GM21447 (cell line): ENCODE data around the gene SPATA1.

ENCODE experiments used
- ATAC-seq: cut with Tn5 transposase; IDR thresholded peaks from one replicate; pipeline ENCODE4 v1.9.1; 2021; ENCODE audit not compliant: unreplicated experiment

Gene SPATA1

DNA sequence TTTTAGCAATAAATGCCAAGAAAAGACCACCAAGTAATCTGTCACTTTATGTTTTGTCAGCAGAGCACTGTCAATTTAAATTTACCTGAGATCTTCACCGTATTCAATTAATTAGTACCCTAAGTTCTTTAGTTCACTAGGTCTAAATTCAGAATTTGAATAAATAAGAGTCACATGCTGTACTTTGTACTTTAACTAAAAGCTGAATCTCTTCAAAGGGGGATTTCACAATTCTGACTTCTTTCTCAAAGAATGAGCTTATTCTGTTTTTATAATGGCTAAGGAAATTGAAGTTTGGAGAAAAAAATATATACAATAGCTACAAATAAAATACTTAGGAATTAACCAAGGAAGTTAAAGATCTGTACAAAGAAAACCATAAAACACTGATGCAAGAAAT lies 2.3 kb downstream of the SPATA1 start:
- no peak for ATAC-seq

DNA sequence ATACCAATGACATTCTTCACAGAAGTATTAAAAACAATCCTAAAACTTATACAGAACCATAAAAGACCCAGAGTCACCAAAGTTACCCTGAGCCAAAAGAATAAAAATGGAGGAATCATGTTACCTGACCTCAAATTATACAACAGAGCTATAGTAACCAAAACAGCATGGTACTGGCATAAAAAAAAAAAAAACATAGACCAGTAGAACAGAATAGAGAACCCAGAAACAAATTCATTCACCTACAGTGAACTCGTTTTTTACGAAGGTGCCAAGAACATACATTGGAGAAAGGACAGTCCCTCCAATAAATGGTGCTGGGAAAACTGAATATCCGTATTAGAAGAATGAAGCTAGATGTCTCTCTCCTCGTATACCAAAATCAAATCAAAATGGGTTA lies 2.8 kb downstream of the SPATA1 start:
- no peak for ATAC-seq

DNA sequence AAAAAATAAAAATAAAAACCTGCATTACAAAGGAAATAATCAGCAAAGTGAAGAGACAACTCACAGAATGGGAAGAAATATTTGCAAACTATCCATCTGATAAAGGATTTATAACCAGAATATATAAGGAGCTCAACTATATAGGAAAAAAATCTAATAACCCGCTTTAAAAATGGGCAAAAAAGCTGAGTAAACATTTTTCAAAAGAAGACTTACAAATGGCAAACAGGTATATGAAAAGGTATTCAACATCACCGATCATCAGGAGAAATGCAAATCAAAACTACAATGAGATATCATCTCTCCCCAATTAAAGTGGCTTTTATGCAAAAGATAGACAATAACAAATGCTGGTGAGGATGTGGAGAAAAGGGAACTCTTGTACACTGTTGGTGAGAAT lies 4.0 kb downstream of the SPATA1 start:
- ATAC-seq = no peak

DNA sequence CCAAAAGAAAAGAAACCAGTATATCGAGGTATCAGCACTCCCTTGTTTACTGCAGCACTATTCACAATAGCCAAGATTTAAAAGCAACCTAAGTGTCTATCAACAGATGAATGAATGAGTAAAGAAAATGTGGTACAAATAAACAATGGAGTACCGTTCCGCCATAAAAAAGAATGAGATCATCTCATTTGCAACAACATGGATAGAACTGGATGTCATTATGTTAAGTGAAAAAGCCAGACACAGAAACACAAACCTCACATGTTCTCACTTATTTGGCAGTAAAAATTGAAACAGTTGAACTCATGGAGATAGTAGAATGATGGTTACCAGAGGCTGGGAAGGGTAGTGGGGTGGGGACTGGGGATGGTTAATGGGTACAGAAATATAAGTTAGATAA lies 4.5 kb downstream of the SPATA1 start:
- ATAC-seq = no peak

DNA sequence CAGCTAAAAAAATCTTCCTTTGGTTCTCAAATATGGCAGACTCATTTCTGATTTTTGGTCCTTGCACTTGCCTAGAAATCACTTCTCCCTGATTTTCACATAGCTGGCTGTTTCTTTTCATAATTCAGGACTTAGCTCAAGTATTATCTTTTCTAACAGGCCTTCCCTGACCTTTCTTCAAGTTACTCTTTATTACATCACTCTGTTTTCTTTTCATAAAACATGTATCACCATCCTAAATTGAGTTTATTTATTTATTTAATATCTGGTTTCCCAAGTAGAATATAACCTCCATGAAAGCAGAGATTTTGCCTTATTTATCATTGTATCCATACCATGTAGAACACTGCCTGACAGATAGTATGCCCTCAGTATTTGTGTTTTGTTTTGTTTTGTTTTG lies 18.4 kb downstream of the SPATA1 start:
- ATAC-seq = no peak

DNA sequence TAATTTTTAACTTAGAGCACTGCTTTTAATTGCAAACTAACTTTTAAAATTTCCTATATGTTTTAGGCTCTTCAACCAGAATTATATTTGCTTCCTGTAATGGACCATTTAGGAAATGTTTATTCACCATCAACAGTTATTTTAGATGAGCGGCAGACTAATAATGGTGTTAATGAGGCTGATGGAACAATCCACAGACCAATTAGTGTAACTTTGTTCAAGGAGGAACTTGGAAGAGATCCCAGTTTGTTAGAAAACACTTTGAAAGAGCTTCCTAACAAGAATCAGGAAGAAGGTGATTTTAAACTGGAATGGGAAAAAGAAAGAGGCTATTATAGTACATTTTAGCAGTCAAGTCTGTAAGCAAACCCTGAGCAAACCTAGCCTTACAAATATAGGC lies 19.6 kb downstream of the SPATA1 start:
- ATAC-seq = no peak

DNA sequence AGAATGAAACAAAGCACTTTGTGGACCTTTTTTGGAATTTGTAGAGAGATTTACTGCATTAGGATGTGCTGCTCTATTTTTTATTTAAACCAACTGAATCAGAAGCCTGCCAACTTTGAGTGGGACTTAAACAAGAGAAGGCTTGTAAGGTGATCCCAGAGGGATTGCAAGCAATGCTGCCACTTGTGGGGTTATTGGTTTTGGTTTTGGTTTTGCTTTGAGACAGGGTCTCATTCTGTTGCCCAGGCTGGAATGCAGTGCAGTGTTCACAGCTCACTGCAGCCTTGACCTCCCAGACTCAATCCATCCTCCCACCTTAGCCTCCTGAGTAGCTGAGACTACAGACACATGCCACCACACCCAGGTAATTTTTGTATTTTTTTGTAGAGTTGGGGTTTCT lies 32.4 kb downstream of the SPATA1 start:
- ATAC-seq = peak; percentile 65

DNA sequence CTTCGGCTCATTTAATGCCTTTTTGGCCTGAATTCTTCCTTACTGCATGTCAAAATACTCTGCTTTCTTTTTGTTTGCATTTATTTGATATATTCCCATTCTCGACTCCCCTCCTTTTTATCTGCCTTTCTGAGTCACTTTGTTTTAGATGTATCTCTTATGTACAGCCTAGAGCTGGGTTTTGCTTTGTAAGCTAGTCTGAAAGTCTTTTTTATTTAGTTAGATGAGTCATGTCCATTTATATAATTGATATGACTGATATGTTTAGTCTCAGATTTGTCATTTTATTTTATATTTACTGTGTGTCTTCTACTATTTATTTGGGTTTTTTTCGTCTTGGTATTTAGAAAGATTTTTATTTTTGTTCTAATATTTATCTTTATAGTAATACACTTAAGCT lies 33.8 kb downstream of the SPATA1 start:
- no peak for ATAC-seq

DNA sequence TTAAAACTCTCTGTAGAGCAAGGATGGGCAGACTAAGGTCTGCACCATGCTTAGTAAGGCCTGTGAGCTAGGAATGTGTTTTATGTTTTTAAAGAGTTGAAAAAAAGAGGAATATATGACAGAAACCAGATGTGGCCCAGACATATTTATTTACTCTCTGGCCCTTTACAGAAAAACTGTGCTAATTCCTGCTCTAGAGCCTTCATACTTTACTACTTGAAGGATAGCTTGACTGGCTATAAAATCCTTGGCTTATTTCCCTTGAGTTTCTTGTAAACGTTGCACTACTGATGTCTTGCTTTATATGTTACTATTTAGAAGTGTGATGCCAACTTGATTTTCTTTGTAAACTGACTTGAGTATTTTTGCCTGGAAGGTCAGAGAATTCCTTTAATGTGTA lies 34.6 kb downstream of the SPATA1 start:
- no peak for ATAC-seq

DNA sequence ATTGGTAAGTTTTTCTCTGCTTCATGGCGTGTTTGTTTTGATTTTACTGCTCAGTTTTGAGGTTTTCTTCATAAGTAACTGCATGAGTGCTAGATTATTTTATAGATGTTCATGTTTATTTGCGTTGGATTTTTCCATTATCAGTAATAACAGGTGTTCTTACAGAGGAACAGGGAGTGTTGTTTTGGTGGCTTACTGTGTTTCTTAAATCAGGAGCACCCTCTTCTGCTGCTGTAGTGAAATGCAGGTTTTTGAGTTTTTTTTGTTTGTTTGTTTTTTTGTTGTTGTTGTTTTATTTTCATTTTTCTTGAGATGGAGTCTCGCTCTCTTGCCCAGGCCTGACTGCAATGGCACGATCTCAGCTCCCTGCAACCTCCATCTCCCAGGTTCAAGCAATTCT lies 35.5 kb downstream of the SPATA1 start:
- ATAC-seq = no peak

DNA sequence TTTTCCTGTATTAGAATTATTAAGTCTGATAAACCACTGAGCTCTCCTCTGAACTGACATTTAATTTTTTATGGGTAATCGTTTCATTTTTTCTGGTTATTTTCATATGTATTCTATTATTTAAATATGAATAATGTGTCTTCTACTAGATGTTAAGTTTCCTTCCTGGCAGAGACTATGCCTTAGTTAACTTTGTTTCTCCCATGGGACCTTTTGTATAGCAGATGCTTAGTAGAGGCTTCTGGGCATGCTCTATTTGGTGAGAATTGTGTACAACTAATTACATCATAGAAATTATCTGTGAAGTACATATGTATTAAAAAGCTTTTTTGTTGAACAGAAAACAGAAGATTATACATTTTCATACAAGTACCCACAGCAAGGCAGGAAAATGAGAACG lies 44.6 kb downstream of the SPATA1 start:
- ATAC-seq = no peak

DNA sequence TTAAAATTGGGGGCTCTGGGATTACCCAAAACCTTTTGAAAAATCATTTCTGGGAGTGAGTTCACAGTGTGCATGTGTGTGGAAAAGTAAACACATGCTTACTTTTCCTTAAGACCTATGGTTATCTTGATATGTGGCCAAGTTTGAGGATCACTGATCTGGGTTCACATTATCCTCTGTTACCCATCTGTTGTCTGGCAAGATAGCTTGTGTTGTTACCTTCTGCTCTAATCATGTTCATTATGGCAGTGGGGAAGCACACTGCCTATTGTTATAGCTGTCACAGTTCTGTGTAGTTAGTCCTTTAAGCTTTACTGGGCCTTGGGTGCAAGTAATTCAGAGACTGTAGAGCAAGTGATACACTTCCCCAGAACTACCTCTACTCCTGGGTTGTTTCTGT lies 63.0 kb downstream of the SPATA1 start:
- ATAC-seq = no peak

DNA sequence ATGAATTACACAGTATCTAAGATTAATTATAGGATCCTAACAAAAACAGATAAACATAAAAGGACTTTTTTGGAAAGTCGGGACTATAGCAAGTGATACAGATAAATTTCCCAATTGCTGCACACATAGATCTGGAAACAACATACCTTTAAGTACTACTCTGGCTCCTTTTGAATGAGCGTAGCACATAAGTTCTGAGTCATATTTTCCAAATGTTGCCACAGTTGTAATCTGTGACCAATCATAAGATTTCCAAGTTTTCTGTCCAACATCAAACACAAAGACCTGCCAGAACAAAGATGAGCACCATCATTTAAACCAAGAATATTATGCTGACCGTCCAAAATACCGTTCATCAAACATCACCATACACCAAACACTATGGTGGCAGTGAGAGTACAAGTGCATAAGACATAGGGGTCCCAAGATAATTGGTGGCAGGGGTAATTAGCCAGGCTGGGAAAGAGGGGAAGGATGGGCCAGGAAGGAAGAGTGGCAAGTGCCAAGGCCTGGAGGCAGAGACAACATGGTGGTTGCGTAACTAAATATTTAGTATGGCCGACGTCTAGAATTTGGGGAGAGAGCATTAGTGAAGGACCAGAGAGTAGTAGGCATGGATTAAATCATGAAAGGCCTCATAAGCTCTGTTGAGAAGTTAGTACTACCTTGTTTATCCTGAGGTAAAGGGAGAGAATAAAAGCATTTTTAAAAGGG lies 64.4 kb downstream of the SPATA1 start:
- ATAC-seq = no peak

DNA sequence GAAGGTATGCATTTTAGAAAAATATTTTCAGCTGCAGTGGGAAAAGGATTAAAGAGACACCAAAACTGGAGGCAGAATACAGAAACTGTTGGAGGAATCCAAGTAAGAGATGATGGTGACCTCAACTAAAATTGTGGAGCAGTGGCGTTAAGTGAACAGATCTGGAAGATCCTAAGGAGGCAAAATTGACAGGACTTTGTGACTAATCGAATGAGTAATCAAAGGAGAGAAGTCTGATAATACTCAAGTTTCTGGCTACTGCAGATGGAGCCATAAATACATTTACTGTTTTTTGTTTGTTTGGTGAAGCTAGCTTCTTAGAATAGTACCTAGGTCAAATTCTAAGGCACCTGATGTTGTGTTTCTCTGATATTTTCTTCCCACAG lies 65.0 kb downstream of the SPATA1 start:
- ATAC-seq = no peak

DNA sequence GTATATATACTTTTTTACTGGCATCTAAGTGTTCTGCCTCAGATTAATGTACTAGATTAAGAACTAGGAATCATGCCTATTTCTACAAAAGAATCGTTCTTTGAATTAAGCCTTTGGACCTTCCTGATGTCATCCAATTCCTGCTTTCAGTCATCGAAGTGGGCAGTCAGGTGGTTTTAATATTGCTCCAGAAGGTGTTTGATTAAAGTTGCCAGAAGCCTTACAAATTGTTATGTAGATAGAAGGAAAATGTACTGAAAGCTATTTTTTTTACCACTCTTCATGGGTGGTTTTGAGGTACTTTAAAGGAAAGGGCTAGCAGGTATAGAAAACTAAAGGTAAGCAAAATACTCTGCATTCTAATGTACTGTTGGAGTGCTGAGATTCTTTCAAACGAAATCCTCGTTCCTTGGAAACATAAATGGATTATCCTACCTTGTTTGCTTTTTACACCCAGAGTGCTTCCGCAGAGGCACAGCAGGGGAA lies 67.3 kb downstream of the SPATA1 start:
- ATAC-seq = peak; percentile 8

DNA sequence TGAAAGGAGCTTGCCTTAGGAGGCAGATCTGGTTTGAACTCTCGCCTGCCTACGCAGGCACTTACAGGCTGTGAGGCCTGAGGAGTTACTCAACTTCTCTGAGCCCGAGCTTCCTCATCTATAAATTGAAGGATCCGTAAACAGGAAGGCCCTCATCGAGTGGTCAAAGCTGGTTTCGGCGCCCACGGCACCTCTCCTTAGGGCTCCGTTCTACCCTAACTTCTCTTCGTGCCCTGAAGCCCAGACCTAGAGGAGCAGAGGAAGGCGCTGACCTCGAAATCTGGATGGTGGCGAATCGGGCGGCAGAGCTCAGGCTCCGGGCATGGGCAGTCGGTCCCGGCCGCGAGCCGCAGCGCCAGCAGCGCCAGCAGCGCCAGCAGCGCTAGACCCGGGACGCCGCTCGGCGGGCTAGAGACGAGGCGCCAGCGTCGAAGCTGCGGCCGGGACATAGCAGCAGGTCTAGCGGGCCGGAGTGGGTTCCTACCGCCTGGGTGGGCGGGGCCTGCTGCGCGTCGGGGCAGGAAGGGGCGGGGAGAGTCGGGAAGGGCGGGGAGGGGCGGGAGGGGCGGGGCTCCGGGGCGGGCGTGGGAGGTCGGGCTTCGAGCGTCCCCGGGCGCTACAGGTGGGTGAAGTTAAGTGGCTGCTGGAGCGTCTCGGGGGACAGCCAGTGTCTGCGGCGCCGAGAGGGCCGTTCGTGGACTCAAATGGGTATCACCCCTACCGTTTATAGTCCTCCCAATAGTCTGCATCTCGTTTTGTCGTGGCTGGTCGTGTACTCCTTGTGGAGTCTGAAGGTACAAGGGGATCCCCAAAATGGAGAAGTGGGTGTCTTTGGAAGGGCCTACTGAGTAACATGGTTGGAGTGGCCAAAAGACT lies 68.0 kb downstream of the SPATA1 start, which contains the start of gene CTBS:
CTBS (minus strand) TSS at position 474 of the 876 bp plus-strand sequence; CDS start at position 449, 25 bp downstream.
- ATAC-seq = peak; percentile 83

DNA sequence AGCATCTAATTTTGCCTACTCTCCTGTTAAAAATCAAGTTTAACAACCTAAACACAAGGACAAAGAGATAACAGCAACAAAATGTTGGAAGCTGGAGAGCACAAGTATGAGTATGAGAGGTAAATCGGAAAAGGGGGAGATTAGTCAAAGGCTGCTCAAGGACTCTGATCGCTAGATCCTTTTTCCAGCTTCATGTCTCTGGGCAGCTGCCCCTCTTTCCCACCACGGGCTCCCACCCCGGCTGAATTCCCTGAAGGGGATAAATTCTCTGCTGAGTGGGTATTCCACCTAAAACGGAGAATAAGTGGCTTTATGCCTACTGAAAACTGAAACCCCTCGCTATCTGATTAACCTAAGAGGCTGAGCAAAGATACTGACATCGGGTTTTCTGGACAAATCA lies 68.8 kb downstream of the SPATA1 start:
- ATAC-seq = no peak

DNA sequence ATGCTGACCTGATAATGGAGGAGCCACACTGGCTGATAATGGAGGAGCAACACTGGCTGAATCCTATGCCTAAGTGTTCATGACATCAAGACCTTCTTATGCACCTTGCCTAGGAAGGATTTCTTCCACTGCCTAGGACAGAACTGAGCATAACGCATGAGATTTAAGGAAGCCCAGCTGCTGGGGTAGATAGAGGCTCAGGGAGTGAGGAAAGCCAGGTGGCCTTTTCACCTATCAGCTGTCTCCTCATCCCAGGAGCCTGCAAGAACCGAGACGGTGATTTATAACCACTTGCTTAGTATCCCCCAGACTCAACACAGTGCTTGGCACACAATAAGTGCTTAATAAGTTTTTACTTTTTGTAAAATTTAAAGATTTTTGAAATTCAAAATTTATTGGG lies 75.5 kb downstream of the SPATA1 start:
- no peak for ATAC-seq

DNA sequence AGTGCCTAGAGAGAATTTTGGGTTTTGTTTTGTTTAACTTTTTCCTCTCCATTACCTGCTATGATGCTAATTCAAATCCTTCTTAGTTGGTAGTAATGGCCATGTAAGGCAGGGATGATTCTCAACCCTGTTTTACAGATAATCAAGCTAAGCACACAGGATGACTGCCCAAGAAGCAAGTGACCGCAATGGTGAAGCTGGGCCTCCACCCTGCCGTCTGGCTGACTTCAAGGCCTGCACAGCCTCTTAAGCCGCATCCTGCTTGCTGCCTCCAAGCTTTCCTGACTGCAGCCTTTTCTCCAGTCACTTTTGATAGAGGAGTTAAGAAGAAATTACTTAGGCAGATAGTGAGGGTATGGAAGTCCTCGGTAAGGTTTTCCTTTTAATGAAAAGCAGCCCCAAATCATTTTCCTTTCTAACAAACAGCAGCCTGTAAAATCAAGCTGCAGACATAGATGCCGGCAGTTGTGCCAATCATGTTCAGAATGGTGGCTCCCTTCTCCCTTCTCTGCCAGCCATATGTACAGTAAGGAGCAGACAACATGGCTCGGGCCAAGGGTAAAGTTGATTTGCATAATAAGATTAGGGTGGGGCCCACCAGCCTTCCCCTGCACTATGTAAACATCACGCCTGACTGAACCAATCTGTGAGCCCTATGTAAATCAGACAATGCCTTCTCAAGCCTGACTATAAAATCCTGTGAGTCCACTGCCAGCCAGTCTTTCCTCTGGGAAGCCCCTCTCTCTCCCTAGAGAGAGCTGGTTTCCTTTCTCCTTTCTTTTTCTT lies 76.8 kb downstream of the SPATA1 start:
- ATAC-seq = no peak

DNA sequence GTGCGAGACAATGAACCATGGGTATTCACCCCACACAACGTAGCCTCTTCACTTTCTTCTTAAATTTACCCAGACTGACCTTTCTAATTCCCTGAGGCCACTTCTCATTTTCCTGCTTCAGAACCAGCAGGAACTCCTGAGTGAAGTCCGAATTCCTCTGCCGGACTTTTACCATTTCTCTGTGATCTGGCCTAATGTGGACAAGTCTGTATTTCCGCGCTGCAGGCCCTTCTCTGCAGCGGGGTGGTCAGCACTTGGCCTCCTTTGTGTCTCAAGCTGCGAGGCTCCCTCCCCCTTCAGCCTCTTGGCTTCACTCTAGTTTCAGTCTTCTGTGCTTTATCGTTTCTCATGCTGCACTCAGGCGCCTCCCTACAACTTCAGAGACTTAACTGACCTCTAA lies 77.5 kb downstream of the SPATA1 start:
- no peak for ATAC-seq

DNA sequence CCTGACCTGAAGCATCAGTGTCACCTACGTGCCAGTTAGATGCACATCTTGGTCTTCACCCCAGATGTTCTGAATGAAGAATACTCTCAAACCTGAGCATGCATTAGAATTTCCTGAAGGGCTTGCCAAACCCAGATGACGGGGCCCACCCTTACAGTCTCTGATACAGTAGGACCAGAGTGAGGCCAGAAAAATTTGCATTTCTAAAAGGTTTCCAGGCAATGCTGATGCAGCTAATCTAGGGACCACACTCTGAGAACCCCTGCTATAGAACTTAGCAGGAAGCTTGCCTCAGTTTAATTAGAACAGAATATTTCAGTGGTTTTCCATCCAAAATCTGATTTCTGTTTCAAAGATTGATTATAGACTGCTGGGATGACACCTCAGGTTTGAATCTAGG lies 77.9 kb downstream of the SPATA1 start:
- no peak for ATAC-seq
